ENCODE data around the gene RAC3. TPM values are rescaled to one million over a fixed set of nuclear protein-coding genes. Genes with fewer than 3 reads are reported as not detected.
A peak's percentile ranks its signal among the peaks of the same experiment; 100 is the strongest.

The RAC3 gene
- polyA plus RNA-seq, 1 donor from 2014 or later = not detected

GRCh38 chr17:82065638-82066303 is 34.3 kb downstream of the RAC3 start, which contains the start of gene DUS1L:
DUS1L (minus strand) TSS chr17:82065804; CDS start chr17:82065059, 745 bp downstream.
- no peaks in the 10 kb centered on the region for H3K36me3 Mint-ChIP-seq
- H3K4me1 Mint-ChIP-seq = peaks cover 0 to 10% (median 0%) of the 10 kb centered on the region in 3 donors
- H3K27ac Mint-ChIP-seq = peak within 1 kb of the TSS; percentile 87 to 95 (median 93)

DNA sequence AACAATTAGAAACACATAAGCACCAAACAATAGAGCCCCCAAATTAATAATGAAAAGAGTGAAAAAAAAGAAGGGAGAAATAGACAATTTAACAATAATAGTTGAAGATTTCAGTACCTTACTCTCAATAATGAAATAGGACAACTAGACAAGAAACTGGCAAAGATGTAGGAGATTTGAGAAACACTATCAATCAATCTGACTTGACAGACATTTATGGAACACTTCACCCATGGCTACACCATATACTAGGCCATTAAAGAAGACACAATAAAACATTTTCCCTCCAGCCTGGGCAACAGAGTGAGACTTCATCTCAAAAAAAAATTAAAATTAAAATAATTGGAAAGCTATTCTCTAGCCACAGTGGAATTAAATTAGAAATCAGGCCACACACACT is 39.1 kb downstream of the RAC3 start:
- Mint-ChIP-seq H3K4me3 (peak overlapping the region in 1 of 4 donors; percentile 58), H3K27me3 (peaks cover 4% of the 10 kb centered on the region), H3K9me3 (peaks cover 0 to under 1% (median 0%) of the 10 kb centered on the region in 3 donors), H3K27ac (peak overlapping the region in 1 of 3 donors; percentile 19), H3K4me1 (peaks cover 0 to 6% (median 0%) of the 10 kb centered on the region in 3 donors), H3K36me3 (no peaks in the 10 kb centered on the region)

More at GRCh38 chr17:82065638-82066303, 34.3 kb downstream of the RAC3 start, which contains the start of gene DUS1L:
- H3K4me3 Mint-ChIP-seq = peak within 1 kb of the TSS; percentile 81 to 94 (median 88)
- no peaks in the 10 kb centered on the region for H3K27me3 Mint-ChIP-seq
- H3K9me3 Mint-ChIP-seq = no peaks in the 10 kb centered on the region

GRCh38 chr17:82072827-82073226 is 41.3 kb downstream of the RAC3 start:
- H3K4me1 Mint-ChIP-seq = peaks cover 0 to 4% (median 0%) of the 10 kb centered on the region in 3 donors
- H3K27me3 Mint-ChIP-seq = peaks cover 7% of the 10 kb centered on the region
- H3K27ac Mint-ChIP-seq = no peak overlapping the region
- no peaks in the 10 kb centered on the region for H3K36me3 Mint-ChIP-seq
- H3K4me3 Mint-ChIP-seq = peak overlapping the region in 1 of 4 donors; percentile 50
- peaks cover 0 to 3% (median 0%) of the 10 kb centered on the region in 3 donors for H3K9me3 Mint-ChIP-seq

DNA sequence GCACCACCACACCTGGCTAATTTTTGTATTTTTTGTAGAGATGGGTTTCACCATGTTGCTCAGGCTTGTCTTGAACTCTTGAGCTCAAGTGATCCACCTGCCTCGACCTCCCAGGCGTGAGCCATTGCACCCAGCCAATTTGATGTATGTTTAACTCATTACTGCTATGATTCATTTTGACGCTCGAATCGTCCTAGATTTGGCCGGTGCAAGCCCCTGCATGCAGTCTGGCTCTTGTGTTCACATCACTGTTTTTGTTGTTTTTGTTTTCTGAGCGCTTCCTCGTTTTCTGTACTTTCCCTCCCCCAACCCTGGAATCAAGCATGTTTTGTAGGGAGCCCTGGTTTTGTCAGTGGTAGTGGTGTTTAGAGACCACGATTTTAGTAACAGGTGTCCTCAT is 42.0 kb downstream of the RAC3 start:
- no peaks in the 10 kb centered on the region for H3K36me3 Mint-ChIP-seq
- H3K4me1 Mint-ChIP-seq = peaks cover 0 to 4% (median 0%) of the 10 kb centered on the region in 3 donors
- peak overlapping the region in 1 of 4 donors; percentile 50 for H3K4me3 Mint-ChIP-seq
- peak overlapping the region in 1 of 3 donors; percentile 48 for H3K27ac Mint-ChIP-seq
- H3K27me3 Mint-ChIP-seq = peaks cover 7% of the 10 kb centered on the region
- peaks cover 0 to 3% (median 0%) of the 10 kb centered on the region in 3 donors for H3K9me3 Mint-ChIP-seq

GRCh38 chr17:82076018-82076784 is 44.7 kb downstream of the RAC3 start:
- Mint-ChIP-seq H3K9me3 (peaks cover 0 to 3% (median 0%) of the 10 kb centered on the region in 3 donors), H3K4me3 (no peak overlapping the region), H3K36me3 (no peaks in the 10 kb centered on the region), H3K4me1 (peaks cover 0 to 4% (median 0%) of the 10 kb centered on the region in 3 donors), H3K27me3 (peaks cover 7% of the 10 kb centered on the region), H3K27ac (no peak overlapping the region)

GRCh38 chr17:82076785-82077591 is 45.5 kb downstream of the RAC3 start:
- H3K36me3 Mint-ChIP-seq = no peaks in the 10 kb centered on the region
- peaks cover 7% of the 10 kb centered on the region for H3K27me3 Mint-ChIP-seq
- H3K9me3 Mint-ChIP-seq = peaks cover 0 to 3% (median 0%) of the 10 kb centered on the region in 3 donors
- H3K4me3 Mint-ChIP-seq = no peak overlapping the region
- H3K4me1 Mint-ChIP-seq = peaks cover 0 to 4% (median 0%) of the 10 kb centered on the region in 3 donors
- no peak overlapping the region for H3K27ac Mint-ChIP-seq

- peaks cover 0 to 4% (median 0%) of the 10 kb centered on the region in 3 donors for H3K4me1 Mint-ChIP-seq
- no peak overlapping the region for H3K27ac Mint-ChIP-seq
- peaks cover 7% of the 10 kb centered on the region for H3K27me3 Mint-ChIP-seq
- no peaks in the 10 kb centered on the region for H3K36me3 Mint-ChIP-seq
- H3K9me3 Mint-ChIP-seq = peaks cover 0 to 3% (median 0%) of the 10 kb centered on the region in 3 donors
- H3K4me3 Mint-ChIP-seq = peak overlapping the region in 1 of 4 donors; percentile 13
Measured at GRCh38 chr17:82077617-82078358, 46.3 kb downstream of the RAC3 start.

DNA sequence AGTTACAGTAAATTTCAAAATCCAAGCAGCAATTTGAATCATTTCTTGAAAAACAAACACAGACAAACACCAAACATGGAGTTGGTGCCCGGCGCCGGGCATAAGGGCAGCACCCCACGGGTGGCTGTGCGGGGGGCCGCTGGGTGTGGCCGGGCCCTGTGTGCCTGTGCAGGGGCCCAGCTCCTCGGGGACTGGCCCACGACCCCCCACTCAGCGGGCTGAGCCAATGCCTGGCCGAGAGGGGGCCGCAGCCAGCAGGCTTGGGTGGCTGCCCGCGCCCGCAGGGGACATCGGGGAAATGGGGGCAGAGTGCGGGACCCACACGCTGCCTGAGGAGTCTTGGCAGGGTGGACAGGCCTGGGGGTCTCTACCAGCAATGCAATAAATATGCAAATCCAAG is 47.0 kb downstream of the RAC3 start:
- Mint-ChIP-seq H3K4me1 (peaks cover 0 to 4% (median 0%) of the 10 kb centered on the region in 3 donors), H3K27me3 (peaks cover 7% of the 10 kb centered on the region), H3K36me3 (no peaks in the 10 kb centered on the region), H3K27ac (no peak overlapping the region), H3K9me3 (peaks cover 0 to 3% (median 0%) of the 10 kb centered on the region in 3 donors), H3K4me3 (peak overlapping the region in 1 of 4 donors; percentile 13)

- Mint-ChIP-seq H3K9me3 (peaks cover 0 to 3% (median 0%) of the 10 kb centered on the region in 3 donors), H3K27me3 (peaks cover 7% of the 10 kb centered on the region), H3K4me1 (peaks cover 0 to 4% (median 0%) of the 10 kb centered on the region in 3 donors), H3K27ac (no peak overlapping the region), H3K36me3 (no peaks in the 10 kb centered on the region), H3K4me3 (no peak overlapping the region)
Measured at GRCh38 chr17:82079001-82079677, 47.7 kb downstream of the RAC3 start.

DNA sequence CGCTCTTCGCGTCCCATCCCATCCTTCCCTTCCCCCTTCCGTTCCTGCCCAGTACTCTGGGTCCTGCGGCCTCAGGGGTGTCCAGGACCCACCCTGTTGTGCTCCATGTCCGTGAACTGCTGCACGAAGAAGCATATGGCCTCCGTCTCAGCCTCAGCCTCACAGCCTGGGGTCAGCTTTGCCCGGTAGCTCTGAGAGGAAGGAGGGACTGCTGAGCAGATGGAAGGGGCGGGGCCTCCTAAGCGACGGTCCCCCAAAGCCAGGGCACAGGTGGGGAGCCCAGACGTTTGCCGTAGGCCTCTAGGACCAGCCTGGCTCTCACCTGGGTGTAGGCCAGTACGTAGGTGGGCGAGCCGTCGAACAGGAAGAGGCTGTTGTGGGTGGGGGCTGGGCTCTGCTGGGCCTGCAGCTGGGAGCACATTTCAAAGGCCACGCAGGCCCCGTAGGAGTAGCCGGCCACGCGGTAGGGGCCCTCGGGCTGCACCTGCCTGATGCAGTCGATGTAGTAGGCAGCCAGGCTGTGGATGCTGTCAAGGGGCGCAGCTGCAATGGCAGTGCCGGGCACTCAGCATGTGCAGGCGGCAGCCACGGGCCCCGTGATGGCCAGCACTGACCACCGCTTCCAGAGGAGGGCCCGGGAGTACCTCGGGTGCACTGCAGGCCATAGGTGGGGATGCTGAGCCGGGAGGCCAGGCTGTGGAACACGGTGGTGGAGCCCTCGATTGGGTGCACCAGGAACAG is 48.7 kb downstream of the RAC3 start:
- H3K27me3 Mint-ChIP-seq = peaks cover 6% of the 10 kb centered on the region
- H3K36me3 Mint-ChIP-seq = no peaks in the 10 kb centered on the region
- H3K4me1 Mint-ChIP-seq = peaks cover 0 to 4% (median 0%) of the 10 kb centered on the region in 3 donors
- H3K4me3 Mint-ChIP-seq = peak overlapping the region in 1 of 4 donors; percentile 28
- no peak overlapping the region for H3K27ac Mint-ChIP-seq
- H3K9me3 Mint-ChIP-seq = peaks cover 0 to 3% (median 0%) of the 10 kb centered on the region in 3 donors

GRCh38 chr17:82080789-82081464 is 49.4 kb downstream of the RAC3 start:
- no peaks in the 10 kb centered on the region for H3K9me3 Mint-ChIP-seq
- no peak overlapping the region for H3K27ac Mint-ChIP-seq
- H3K4me1 Mint-ChIP-seq = peaks cover 0 to 4% (median 0%) of the 10 kb centered on the region in 3 donors
- H3K27me3 Mint-ChIP-seq = peaks cover 1% of the 10 kb centered on the region
- no peak overlapping the region for H3K4me3 Mint-ChIP-seq
- no peaks in the 10 kb centered on the region for H3K36me3 Mint-ChIP-seq

GRCh38 chr17:82081546-82081945 is 50.1 kb downstream of the RAC3 start:
- H3K4me3 Mint-ChIP-seq = no peak overlapping the region
- H3K27ac Mint-ChIP-seq = no peak overlapping the region
- H3K4me1 Mint-ChIP-seq = peaks cover 0 to 3% (median 0%) of the 10 kb centered on the region in 3 donors
- no peaks in the 10 kb centered on the region for H3K9me3 Mint-ChIP-seq
- H3K36me3 Mint-ChIP-seq = no peaks in the 10 kb centered on the region
- no peaks in the 10 kb centered on the region for H3K27me3 Mint-ChIP-seq
